NK-92 treated with Interleukin-12 subunit alpha and Interleukin-12 subunit beta, amount 100 ng/mL, for 24 hours (cell line): ENCODE results near the gene HOXC12.
A peak's percentile ranks its signal among the peaks of the same experiment; 100 is the strongest.

Source experiments
- DNase-seq: peaks from one replicate; lab custom pipeline; 2025; lab: John Stamatoyannopoulos, UW

HOXC12 gene

GRCh38 chr12:53996240-53997203 lies 41.8 kb downstream of the HOXC12 start:
- DNase-seq, result no peak

- DNase-seq, result no peak
These were observed 42.8 kb downstream of the HOXC12 start for GRCh38 chr12:53997204-53998109.

- no peak for DNase-seq
These were observed 43.6 kb downstream of the HOXC12 start for GRCh38 chr12:53998110-53998899.

GRCh38 chr12:53998900-53999236 lies 44.2 kb downstream of the HOXC12 start:
- DNase-seq, result no peak

GRCh38 chr12:53999559-54000115 lies 44.9 kb downstream of the HOXC12 start:
- no peak for DNase-seq

- DNase-seq, result no peak
These were observed 45.7 kb downstream of the HOXC12 start, which contains the start of gene HOXC9 for GRCh38 chr12:54000116-54001114. Gene HOXC9, plus strand, starts transcription at chr12:54000161. Its CDS starts 28 bp downstream, at chr12:54000189.

GRCh38 chr12:54001283-54002187 lies 46.8 kb downstream of the HOXC12 start:
- DNase-seq, result no peak

GRCh38 chr12:54002278-54002914 lies 47.7 kb downstream of the HOXC12 start:
- DNase-seq, result no peak

- no peak for DNase-seq
These were observed 48.2 kb downstream of the HOXC12 start for GRCh38 chr12:54002915-54003389.

GRCh38 chr12:54003625-54004024 lies 48.9 kb downstream of the HOXC12 start:
- no peak for DNase-seq

- no peak for DNase-seq
These were observed 49.5 kb downstream of the HOXC12 start for GRCh38 chr12:54004063-54004840.

GRCh38 chr12:54004841-54005530 lies 50.3 kb downstream of the HOXC12 start:
- no peak for DNase-seq

- DNase-seq, result no peak
These were observed 50.8 kb downstream of the HOXC12 start for GRCh38 chr12:54005531-54005852.

- peak; percentile 42 for DNase-seq
These were observed 51.3 kb downstream of the HOXC12 start for GRCh38 chr12:54005853-54006558.

GRCh38 chr12:54006559-54007220 lies 52.0 kb downstream of the HOXC12 start:
- DNase-seq, result no peak
